ENCODE measurements around the gene KCNK3.

KCNK3 gene

GRCh38 chr2:26715528-26716270 is 23.2 kb downstream of the KCNK3 start:
- DNase-seq = no peak

- no peak for DNase-seq
Observed at GRCh38 chr2:26716340-26716739, 23.8 kb downstream of the KCNK3 start.

GRCh38 chr2:26716769-26717168 is 24.2 kb downstream of the KCNK3 start:
- DNase-seq = no peak

GRCh38 chr2:26717362-26717761 is 24.8 kb downstream of the KCNK3 start:
- no peak for DNase-seq

- no peak for DNase-seq
Observed at GRCh38 chr2:26718949-26719686, 26.6 kb downstream of the KCNK3 start.

GRCh38 chr2:26720322-26721114 is 28.0 kb downstream of the KCNK3 start:
- no peak for DNase-seq

- no peak for DNase-seq
Observed at GRCh38 chr2:26721115-26722032, 28.9 kb downstream of the KCNK3 start.

GRCh38 chr2:26722328-26722727 is 29.8 kb downstream of the KCNK3 start:
- DNase-seq = no peak

- DNase-seq = no peak
Observed at GRCh38 chr2:26722911-26723310, 30.4 kb downstream of the KCNK3 start.

- DNase-seq = no peak
Observed at GRCh38 chr2:26723475-26723874, 31.0 kb downstream of the KCNK3 start.

GRCh38 chr2:26723991-26724750 is 31.6 kb downstream of the KCNK3 start:
- no peak for DNase-seq

- no peak for DNase-seq
Observed at GRCh38 chr2:26724784-26725520, 32.4 kb downstream of the KCNK3 start.

- no peak for DNase-seq
Observed at GRCh38 chr2:26725521-26725820, 32.9 kb downstream of the KCNK3 start.

GRCh38 chr2:26726228-26726627 is 33.7 kb downstream of the KCNK3 start:
- DNase-seq = no peak

- DNase-seq = no peak
Observed at GRCh38 chr2:26727641-26728561, 35.4 kb downstream of the KCNK3 start.

GRCh38 chr2:26729311-26729710 is 36.8 kb downstream of the KCNK3 start:
- DNase-seq = no peak

- DNase-seq = no peak
Observed at GRCh38 chr2:26730549-26731344, 38.2 kb downstream of the KCNK3 start.

GRCh38 chr2:26731714-26732113 is 39.2 kb downstream of the KCNK3 start:
- no peak for DNase-seq

- DNase-seq = no peak
Observed at GRCh38 chr2:26732446-26732845, 39.9 kb downstream of the KCNK3 start.

All from CD4-positive, alpha-beta T cell treated with Interleukin-10 for 1 hour (primary cell).